GM12874 (cell line): ENCODE data around the gene MBL2.

Experiments used
- CTCF ChIP-seq: IDR thresholded peaks from 2 replicates; pipeline ENCODE4 v1.5.1; 2011; ENCODE audit warnings: low read depth, mild to moderate bottlenecking, control low read depth, low read length, moderate library complexity; ENCODE audit not compliant: insufficient read depth

MBL2 gene

GRCh38 chr10:52805414-52806285 lies 33.1 kb upstream of the MBL2 start:
- no peak for TF ChIP-seq CTCF

- no peak for TF ChIP-seq CTCF
These were observed 29.4 kb upstream of the MBL2 start for GRCh38 chr10:52801947-52802346.

- TF ChIP-seq CTCF: no peak
These were observed 13.5 kb upstream of the MBL2 start for GRCh38 chr10:52786098-52786497.

- TF ChIP-seq CTCF: no peak
These were observed 12.8 kb upstream of the MBL2 start for GRCh38 chr10:52785418-52785817.

- TF ChIP-seq CTCF: no peak
These were observed 11.1 kb upstream of the MBL2 start for GRCh38 chr10:52783726-52784125.

- no peak for TF ChIP-seq CTCF
These were observed 10.0 kb upstream of the MBL2 start for GRCh38 chr10:52782554-52782953.

- no peak for TF ChIP-seq CTCF
These were observed 8.0 kb upstream of the MBL2 start for GRCh38 chr10:52780391-52781155.
